ENCODE data around the gene PTPN21.

The PTPN21 gene

GRCh38 chr14:88554457-88555286 is at the start of gene PTPN21:
Gene PTPN21 (minus strand): TSS chr14:88555007. CDS start chr14:88550417, 4,590 bp downstream.
- DNase-seq (ENCODE audit: low spot score): peak; percentile 41

- no peak for DNase-seq (ENCODE audit: low spot score)
Observed at GRCh38 chr14:88604212-88604611, 49.4 kb upstream of the PTPN21 start.

GRCh38 chr14:88599761-88600439 is 45.1 kb upstream of the PTPN21 start:
- DNase-seq (ENCODE audit: low spot score): no peak

GRCh38 chr14:88599326-88599725 is 44.5 kb upstream of the PTPN21 start:
- no peak for DNase-seq (ENCODE audit: low spot score)

- DNase-seq (ENCODE audit: low spot score): no peak
Observed at GRCh38 chr14:88598097-88598675, 43.4 kb upstream of the PTPN21 start.

GRCh38 chr14:88597601-88598000 is 42.8 kb upstream of the PTPN21 start:
- no peak for DNase-seq (ENCODE audit: low spot score)

- DNase-seq (ENCODE audit: low spot score): no peak
Observed at GRCh38 chr14:88597038-88597437, 42.2 kb upstream of the PTPN21 start.

GRCh38 chr14:88592031-88592430 is 37.2 kb upstream of the PTPN21 start:
- peak; percentile 34 for DNase-seq (ENCODE audit: low spot score)

- DNase-seq (ENCODE audit: low spot score): no peak
Observed at GRCh38 chr14:88590173-88590572, 35.4 kb upstream of the PTPN21 start.

- no peak for DNase-seq (ENCODE audit: low spot score)
Observed at GRCh38 chr14:88588081-88588480, 33.3 kb upstream of the PTPN21 start.

GRCh38 chr14:88584451-88584850 is 29.6 kb upstream of the PTPN21 start:
- no peak for DNase-seq (ENCODE audit: low spot score)

- DNase-seq (ENCODE audit: low spot score): no peak
Observed at GRCh38 chr14:88576222-88576621, 21.4 kb upstream of the PTPN21 start.

- no peak for DNase-seq (ENCODE audit: low spot score)
Observed at GRCh38 chr14:88572117-88572516, 17.3 kb upstream of the PTPN21 start.

GRCh38 chr14:88568196-88568595 is 13.4 kb upstream of the PTPN21 start:
- DNase-seq (ENCODE audit: low spot score): no peak

- no peak for DNase-seq (ENCODE audit: low spot score)
Observed at GRCh38 chr14:88565427-88565826, 10.6 kb upstream of the PTPN21 start.

GRCh38 chr14:88563845-88564244 is 9.0 kb upstream of the PTPN21 start:
- no peak for DNase-seq (ENCODE audit: low spot score)

- DNase-seq (ENCODE audit: low spot score): peak; percentile 84
Observed at GRCh38 chr14:88562831-88563686, 8.3 kb upstream of the PTPN21 start, which contains the start of gene ZC3H14. Gene ZC3H14 (plus strand): TSS chr14:88563037. CDS start chr14:88563134, 97 bp downstream.

- no peak for DNase-seq (ENCODE audit: low spot score)
Observed at GRCh38 chr14:88562532-88562830, 7.7 kb upstream of the PTPN21 start.

- DNase-seq (ENCODE audit: low spot score): peak; percentile 61
Observed at GRCh38 chr14:88559852-88560251, 5.0 kb upstream of the PTPN21 start.

- DNase-seq (ENCODE audit: low spot score): no peak
Observed at GRCh38 chr14:88556581-88556980, 1.8 kb upstream of the PTPN21 start.

- DNase-seq (ENCODE audit: low spot score): peak; percentile 50
Observed at GRCh38 chr14:88553886-88554456, 836 bp downstream of the PTPN21 start.

- DNase-seq (ENCODE audit: low spot score): no peak
Observed at GRCh38 chr14:88552876-88553275, 1.9 kb downstream of the PTPN21 start.
